HL-60/S4 treated with retinoic acid at 250 ng/mL for 4 days and 3 days (cell line): ENCODE data around the gene ANXA2.
"Not testable (repeated sequence)": the region's sequence is repeated elsewhere in the genome, so short reads cannot be mapped to it uniquely, and the experiment has no call there.

Source experiments
- in situ Hi-C: fragments of 300-500 bp; cut with MboI; formaldehyde crosslinking; loops from 2 replicates; pipeline ENCODE4 v1.7.0; 2022; ENCODE audit warnings: low sequenced_read_pairs

The ANXA2 gene

GRCh38 chr15:60347480-60348049 is 50.2 kb downstream of the ANXA2 start:
- in situ Hi-C loops = no loop called here

GRCh38 chr15:60346653-60347052 is 51.1 kb downstream of the ANXA2 start:
- in situ Hi-C loops = no loop called here

GRCh38 chr15:60346077-60346476 is 51.7 kb downstream of the ANXA2 start:
- in situ Hi-C loops = no loop called here

GRCh38 chr15:60345598-60345997 is 52.2 kb downstream of the ANXA2 start:
- in situ Hi-C loops = no loop called here

GRCh38 chr15:60344987-60345386 is 52.8 kb downstream of the ANXA2 start:
- in situ Hi-C loops = no loop called here

- in situ Hi-C loops = no loop called here
These were observed 53.3 kb downstream of the ANXA2 start for GRCh38 chr15:60344461-60344860.

- in situ Hi-C loops = no loop called here
These were observed 54.4 kb downstream of the ANXA2 start for GRCh38 chr15:60343221-60343970.

- in situ Hi-C loops = no loop called here
These were observed 57.4 kb downstream of the ANXA2 start for GRCh38 chr15:60340207-60340921.

- in situ Hi-C loops = no loop called here
These were observed 58.5 kb downstream of the ANXA2 start for GRCh38 chr15:60339236-60339635.

- in situ Hi-C loops = no loop called here
These were observed 59.0 kb downstream of the ANXA2 start for GRCh38 chr15:60338810-60339209.

- in situ Hi-C loops = no loop called here
These were observed 60.7 kb downstream of the ANXA2 start for GRCh38 chr15:60337076-60337475.

GRCh38 chr15:60335296-60335695 is 62.5 kb downstream of the ANXA2 start:
- in situ Hi-C loops = not testable (repeated sequence)

GRCh38 chr15:60328852-60329443 is 68.8 kb downstream of the ANXA2 start:
- in situ Hi-C loops = no loop called here

GRCh38 chr15:60326824-60327654 is 70.7 kb downstream of the ANXA2 start:
- in situ Hi-C loops = no loop called here

GRCh38 chr15:60326343-60326742 is 71.4 kb downstream of the ANXA2 start:
- in situ Hi-C loops = no loop called here

- in situ Hi-C loops = no loop called here
These were observed 71.9 kb downstream of the ANXA2 start for GRCh38 chr15:60325905-60326304.

- in situ Hi-C loops = loop anchor here (25.0 kb wide), 1 partner anchor 588 kb away; no protein-coding TSS in a partner anchor
These were observed 72.9 kb downstream of the ANXA2 start for GRCh38 chr15:60324706-60325438.

GRCh38 chr15:60323322-60323721 is 74.5 kb downstream of the ANXA2 start:
- in situ Hi-C loops = loop anchor here (25.0 kb wide), 1 partner anchor 586 kb away; no protein-coding TSS in a partner anchor

- in situ Hi-C loops = loop anchor here (25.0 kb wide), 1 partner anchor 583 kb away; no protein-coding TSS in a partner anchor
These were observed 77.4 kb downstream of the ANXA2 start for GRCh38 chr15:60320365-60320764.
